Ovary (tissue), 3 donors: ENCODE measurements around the gene SERPINH1.

Experiments
- EP300 ChIP-seq: sonication (generic); formaldehyde crosslinking; IDR thresholded peaks from one replicate; pipeline ENCODE4 v1.6.1; 2017; ENCODE audit warnings: antibody characterized with exemption
- POLR2A ChIP-seq: fragments of 450-650 bp; IDR thresholded peaks from one replicate; pipeline ENCODE4 v1.6.1; 2017; ENCODE audit warnings: antibody characterized with exemption, mild to moderate bottlenecking, moderate library complexity
- TF ChIP-seq, protein P1 (sequence below), 3 donors: fragments of 450-650 bp in 2 of 3; fragments of 200-600 bp in 1 of 3; IDR thresholded peaks; one replicate each; pipeline versions ENCODE4 v1.5.1 to v1.8.0; 2016 to 2022; ENCODE audit warnings: antibody characterized with exemption in 3 of 3, mild to moderate bottlenecking in 1 of 3
- donor health status: DM: no; HTN: no; CAD: no.

GRCh38 chr11:75571625-75572024 is 9.6 kb downstream of the SERPINH1 start:
- TF ChIP-seq, protein P1, sequence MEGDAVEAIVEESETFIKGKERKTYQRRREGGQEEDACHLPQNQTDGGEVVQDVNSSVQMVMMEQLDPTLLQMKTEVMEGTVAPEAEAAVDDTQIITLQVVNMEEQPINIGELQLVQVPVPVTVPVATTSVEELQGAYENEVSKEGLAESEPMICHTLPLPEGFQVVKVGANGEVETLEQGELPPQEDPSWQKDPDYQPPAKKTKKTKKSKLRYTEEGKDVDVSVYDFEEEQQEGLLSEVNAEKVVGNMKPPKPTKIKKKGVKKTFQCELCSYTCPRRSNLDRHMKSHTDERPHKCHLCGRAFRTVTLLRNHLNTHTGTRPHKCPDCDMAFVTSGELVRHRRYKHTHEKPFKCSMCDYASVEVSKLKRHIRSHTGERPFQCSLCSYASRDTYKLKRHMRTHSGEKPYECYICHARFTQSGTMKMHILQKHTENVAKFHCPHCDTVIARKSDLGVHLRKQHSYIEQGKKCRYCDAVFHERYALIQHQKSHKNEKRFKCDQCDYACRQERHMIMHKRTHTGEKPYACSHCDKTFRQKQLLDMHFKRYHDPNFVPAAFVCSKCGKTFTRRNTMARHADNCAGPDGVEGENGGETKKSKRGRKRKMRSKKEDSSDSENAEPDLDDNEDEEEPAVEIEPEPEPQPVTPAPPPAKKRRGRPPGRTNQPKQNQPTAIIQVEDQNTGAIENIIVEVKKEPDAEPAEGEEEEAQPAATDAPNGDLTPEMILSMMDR (IDR thresholded peaks at IDR 0.05): no peak
- TF ChIP-seq POLR2A: no peak
- TF ChIP-seq EP300: no peak
